Measurements from ENCODE around the gene GRID1.

Gene GRID1

DNA sequence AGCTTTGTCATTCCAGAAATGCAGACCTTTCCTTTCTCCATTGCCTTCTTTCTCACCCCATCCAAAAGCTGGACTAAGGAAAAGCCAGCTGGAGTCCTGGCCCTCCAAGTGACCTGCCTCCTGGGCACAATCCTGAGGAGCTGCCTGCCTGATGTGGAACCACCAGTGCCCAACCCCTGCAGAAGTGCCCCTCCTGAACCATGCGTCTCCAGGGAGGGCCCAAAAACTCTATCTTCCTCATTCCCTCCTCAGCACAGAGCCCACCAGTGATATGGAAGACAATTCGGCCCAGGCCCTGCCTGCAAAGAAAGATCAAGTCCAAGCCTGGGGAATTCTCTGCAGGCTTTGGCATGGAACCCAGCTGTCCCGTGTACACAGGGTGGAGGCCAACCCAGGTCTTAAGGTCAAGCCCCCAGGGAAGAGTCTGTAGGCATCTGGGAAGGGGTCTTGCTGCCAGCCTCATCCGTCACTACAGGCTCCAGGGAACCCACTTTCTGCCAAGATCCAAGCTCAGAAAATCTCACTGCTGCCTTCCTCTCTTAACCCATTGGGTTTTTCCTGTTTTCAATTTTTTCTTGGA, 3.5 kb upstream of the GRID1 start:
- no CpG with 5 or more reads among the region's 4 CpGs for WGBS (ENCODE audit: extremely low coverage, insufficient coverage, low lambda C conversion rate)
- Histone ChIP-seq H3K79me1 (ENCODE audit: low read length) (no peaks in the 10 kb centered on the region), H2AK5ac (ENCODE audit: low read length) (no peak overlapping the region)

DNA sequence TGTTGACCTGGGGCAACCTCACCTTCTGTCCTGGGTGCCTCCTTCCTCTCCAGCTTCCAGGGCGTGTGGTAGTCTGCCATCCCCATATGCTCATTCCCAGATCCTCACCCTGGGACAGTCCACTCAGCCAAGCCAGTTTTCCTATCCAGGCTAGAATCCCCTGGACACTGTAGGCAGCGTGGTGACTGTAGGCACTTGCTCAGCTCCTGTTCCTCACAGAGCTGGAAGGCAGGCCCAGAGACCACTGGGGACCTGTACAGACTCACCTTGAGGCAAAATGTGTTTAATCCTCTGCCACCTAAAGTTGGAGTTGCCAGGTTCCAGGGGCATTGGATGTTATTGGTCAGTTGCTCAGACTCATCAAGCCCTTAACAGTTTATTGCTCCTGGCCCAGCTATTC, 2.4 kb upstream of the GRID1 start:
- H2BK120ac ChIP-seq (ENCODE audit: low read depth, low read length), result no peak overlapping the region
- WGBS (ENCODE audit: extremely low coverage, insufficient coverage, low lambda C conversion rate), result no CpG with 5 or more reads among the region's 2 CpGs
- no peaks in the 10 kb centered on the region for H3K4me1 ChIP-seq (ENCODE audit: control insufficient read depth, low read depth, low read length)
- no peaks in the 10 kb centered on the region for H3K79me2 ChIP-seq (ENCODE audit: control insufficient read depth, insufficient read depth, low read length)
- H3K79me1 ChIP-seq (ENCODE audit: low read length), result no peaks in the 10 kb centered on the region
- no peak for DNase-seq
- peaks cover 45% of the 10 kb centered on the region for H3K27me3 ChIP-seq (ENCODE audit: insufficient read depth, low read length, poor library complexity)
- no peak overlapping the region for H4K5ac ChIP-seq (ENCODE audit: low read length)
- H3K4me3 ChIP-seq (ENCODE audit: low read length), result no peak overlapping the region
- no peak overlapping the region for H2BK15ac ChIP-seq (replicated peaks; ENCODE audit: low read depth)
- no peak overlapping the region for H3K18ac ChIP-seq (ENCODE audit: low read length)
- H3K27ac ChIP-seq (ENCODE audit: low read depth, low read length), result no peak overlapping the region
- H3K9ac ChIP-seq (ENCODE audit: low read length), result no peak overlapping the region
- no peak overlapping the region for H2AK5ac ChIP-seq (ENCODE audit: low read length)
- H4K8ac ChIP-seq (ENCODE audit: low read depth, low read length), result no peak overlapping the region
- no peak overlapping the region for H3K23ac ChIP-seq (ENCODE audit: low read length)
- H3K4me2 ChIP-seq (ENCODE audit: low read length), result no peak overlapping the region
- no peaks in the 10 kb centered on the region for H3K36me3 ChIP-seq (ENCODE audit: control insufficient read depth, insufficient read depth, low read length)
- H3K4ac ChIP-seq (ENCODE audit: low read depth, low read length), result no peak overlapping the region
- H3K56ac ChIP-seq (ENCODE audit: low read length), result no peak overlapping the region
- H2BK5ac ChIP-seq (ENCODE audit: low read length), result no peak overlapping the region

More for the DNA sequence above, 3.5 kb upstream of the GRID1 start:
- Histone ChIP-seq H4K8ac (ENCODE audit: low read depth, low read length) (no peak overlapping the region), H4K5ac (ENCODE audit: low read length) (no peak overlapping the region), H3K23ac (ENCODE audit: low read length) (no peak overlapping the region), H3K56ac (ENCODE audit: low read length) (no peak overlapping the region), H3K4me3 (ENCODE audit: low read length) (no peak overlapping the region), H3K4me1 (ENCODE audit: control insufficient read depth, low read depth, low read length) (no peaks in the 10 kb centered on the region), H3K27me3 (ENCODE audit: insufficient read depth, low read length, poor library complexity) (peaks cover 35% of the 10 kb centered on the region), H3K4ac (ENCODE audit: low read depth, low read length) (no peak overlapping the region), H2BK5ac (ENCODE audit: low read length) (no peak overlapping the region), H2BK120ac (ENCODE audit: low read depth, low read length) (no peak overlapping the region), H3K36me3 (ENCODE audit: control insufficient read depth, insufficient read depth, low read length) (no peaks in the 10 kb centered on the region), H3K79me2 (ENCODE audit: control insufficient read depth, insufficient read depth, low read length) (no peaks in the 10 kb centered on the region), H3K18ac (ENCODE audit: low read length) (no peak overlapping the region), H2BK15ac (replicated peaks; ENCODE audit: low read depth) (no peak overlapping the region), H3K9ac (ENCODE audit: low read length) (no peak overlapping the region), H3K4me2 (ENCODE audit: low read length) (no peak overlapping the region), H3K27ac (ENCODE audit: low read depth, low read length) (no peak overlapping the region)
- DNase-seq, result no peak

DNA sequence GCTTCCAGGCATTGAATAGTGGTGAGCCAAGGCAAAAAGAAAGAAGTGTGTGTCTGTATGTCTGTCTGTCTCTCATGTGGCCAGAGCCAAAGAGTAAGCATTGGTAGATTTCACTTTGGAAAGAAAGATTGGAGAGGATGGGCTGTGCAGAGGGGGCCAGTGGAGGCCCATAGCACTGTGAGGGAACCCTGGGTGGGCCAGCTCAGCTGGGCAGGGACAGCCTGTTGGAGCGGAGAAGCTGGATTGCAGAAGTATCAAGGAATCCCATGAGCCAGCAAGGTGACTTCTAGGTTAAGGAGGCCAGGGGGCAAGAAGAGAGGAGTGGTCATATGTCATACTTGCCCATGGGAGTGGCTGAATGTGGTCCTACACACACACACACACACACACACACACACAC, 1.5 kb upstream of the GRID1 start:
- no peaks in the 10 kb centered on the region for H3K79me1 ChIP-seq (ENCODE audit: low read length)
- H3K23ac ChIP-seq (ENCODE audit: low read length), result no peak overlapping the region
- no peak overlapping the region for H3K9ac ChIP-seq (ENCODE audit: low read length)
- no peak overlapping the region for H3K4me2 ChIP-seq (ENCODE audit: low read length)
- H2AK5ac ChIP-seq (ENCODE audit: low read length), result no peak overlapping the region
- H2BK120ac ChIP-seq (ENCODE audit: low read depth, low read length), result no peak overlapping the region
- no peak overlapping the region for H3K27ac ChIP-seq (ENCODE audit: low read depth, low read length)
- H3K79me2 ChIP-seq (ENCODE audit: control insufficient read depth, insufficient read depth, low read length), result no peaks in the 10 kb centered on the region
- no peaks in the 10 kb centered on the region for H3K36me3 ChIP-seq (ENCODE audit: control insufficient read depth, insufficient read depth, low read length)
- peaks cover 47% of the 10 kb centered on the region for H3K27me3 ChIP-seq (ENCODE audit: insufficient read depth, low read length, poor library complexity)
- no peak overlapping the region for H2BK15ac ChIP-seq (replicated peaks; ENCODE audit: low read depth)
- H4K8ac ChIP-seq (ENCODE audit: low read depth, low read length), result no peak overlapping the region
- H4K5ac ChIP-seq (ENCODE audit: low read length), result no peak overlapping the region
- H3K4ac ChIP-seq (ENCODE audit: low read depth, low read length), result no peak overlapping the region
- no peak for DNase-seq
- H3K56ac ChIP-seq (ENCODE audit: low read length), result no peak overlapping the region
- no peak overlapping the region for H3K4me3 ChIP-seq (ENCODE audit: low read length)
- WGBS (ENCODE audit: extremely low coverage, insufficient coverage, low lambda C conversion rate), result no CpG with 5 or more reads among the region's 1 CpG
- H3K18ac ChIP-seq (ENCODE audit: low read length), result no peak overlapping the region
- no peaks in the 10 kb centered on the region for H3K4me1 ChIP-seq (ENCODE audit: control insufficient read depth, low read depth, low read length)
- H2BK5ac ChIP-seq (ENCODE audit: low read length), result no peak overlapping the region

DNA sequence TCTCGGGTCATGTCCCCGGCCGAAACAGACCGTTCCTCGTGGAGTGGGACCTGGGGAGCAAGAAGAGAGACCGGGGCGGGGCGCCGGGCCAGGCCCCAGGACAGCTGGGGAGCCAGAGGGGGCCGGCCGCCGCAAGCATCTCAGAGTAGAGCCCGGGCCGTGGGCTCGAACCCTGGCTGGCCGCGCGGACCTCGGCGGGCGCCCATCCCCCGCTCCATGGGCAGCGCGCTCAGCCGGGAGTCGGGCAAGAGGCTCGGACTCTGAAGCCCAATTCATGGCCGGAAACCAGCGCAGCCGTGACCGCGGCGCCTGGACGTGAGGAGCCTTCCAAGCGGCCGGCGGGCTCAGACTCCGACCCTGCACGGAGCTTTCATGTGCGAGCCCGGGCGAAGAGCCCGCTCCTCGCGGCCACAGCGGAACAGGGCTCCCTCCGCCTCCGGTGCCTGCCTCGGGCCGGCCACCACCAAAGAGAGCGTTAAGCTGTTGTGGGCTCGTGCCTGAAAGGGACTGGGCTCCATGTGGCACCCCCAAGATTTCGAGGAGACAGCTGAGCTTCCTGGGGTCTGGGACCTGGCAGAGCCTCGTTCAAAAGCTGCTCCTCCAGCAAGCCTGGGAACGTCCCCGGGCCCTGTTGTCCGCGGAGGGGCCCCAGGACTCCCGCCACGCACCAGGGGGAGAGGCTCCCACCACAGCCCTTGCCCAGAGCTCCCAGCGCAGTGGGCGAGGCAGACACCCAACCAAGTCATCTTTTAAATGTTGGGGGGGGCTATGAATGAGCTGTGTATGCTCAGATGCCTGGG, 757 bp upstream of the GRID1 start:
- no peaks in the 10 kb centered on the region for H3K36me3 ChIP-seq (ENCODE audit: control insufficient read depth, insufficient read depth, low read length)
- WGBS (ENCODE audit: extremely low coverage, insufficient coverage, low lambda C conversion rate), result no CpG with 5 or more reads among the region's 62 CpGs
- no peak overlapping the region for H2AK5ac ChIP-seq (ENCODE audit: low read length)
- H4K8ac ChIP-seq (ENCODE audit: low read depth, low read length), result no peak overlapping the region
- H3K23ac ChIP-seq (ENCODE audit: low read length), result peak overlapping the region; percentile 24
- H3K4ac ChIP-seq (ENCODE audit: low read depth, low read length), result no peak overlapping the region
- peak overlapping the region; percentile 38 for H3K9ac ChIP-seq (ENCODE audit: low read length)
- H3K79me2 ChIP-seq (ENCODE audit: control insufficient read depth, insufficient read depth, low read length), result no peaks in the 10 kb centered on the region
- H3K27me3 ChIP-seq (ENCODE audit: insufficient read depth, low read length, poor library complexity), result peaks cover 50% of the 10 kb centered on the region
- peaks cover 1% of the 10 kb centered on the region for H3K4me1 ChIP-seq (ENCODE audit: control insufficient read depth, low read depth, low read length)
- no peak overlapping the region for H2BK5ac ChIP-seq (ENCODE audit: low read length)
- no peak overlapping the region for H4K5ac ChIP-seq (ENCODE audit: low read length)
- no peaks in the 10 kb centered on the region for H3K79me1 ChIP-seq (ENCODE audit: low read length)
- H3K27ac ChIP-seq (ENCODE audit: low read depth, low read length), result no peak overlapping the region
- H3K4me3 ChIP-seq (ENCODE audit: low read length), result no peak overlapping the region
- no peak for DNase-seq
- H2BK15ac ChIP-seq (replicated peaks; ENCODE audit: low read depth), result no peak overlapping the region
- H3K18ac ChIP-seq (ENCODE audit: low read length), result no peak overlapping the region
- H3K56ac ChIP-seq (ENCODE audit: low read length), result no peak overlapping the region
- no peak overlapping the region for H2BK120ac ChIP-seq (ENCODE audit: low read depth, low read length)
- H3K4me2 ChIP-seq (ENCODE audit: low read length), result peak overlapping the region; percentile 21

DNA sequence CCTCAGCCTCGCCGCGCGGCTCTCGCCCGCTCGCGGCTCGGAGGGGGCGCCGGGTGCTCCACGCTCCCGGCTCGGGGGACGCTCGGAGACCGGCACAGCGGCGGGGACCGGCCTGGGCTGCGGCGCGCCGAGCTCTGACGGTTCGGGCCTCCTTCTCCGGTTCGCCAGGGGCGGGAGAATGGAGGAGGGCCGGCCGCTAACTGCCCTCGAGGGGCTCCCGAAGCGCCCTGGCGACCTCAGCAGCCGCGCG, 232 bp upstream of the GRID1 start:
- Histone ChIP-seq H3K56ac (ENCODE audit: low read length) (no peak overlapping the region), H3K4me1 (ENCODE audit: control insufficient read depth, low read depth, low read length) (peaks cover 1% of the 10 kb centered on the region), H3K36me3 (ENCODE audit: control insufficient read depth, insufficient read depth, low read length) (no peaks in the 10 kb centered on the region), H4K8ac (ENCODE audit: low read depth, low read length) (no peak overlapping the region), H3K23ac (ENCODE audit: low read length) (no peak overlapping the region), H3K79me2 (ENCODE audit: control insufficient read depth, insufficient read depth, low read length) (no peaks in the 10 kb centered on the region), H2BK120ac (ENCODE audit: low read depth, low read length) (no peak overlapping the region), H3K4me3 (ENCODE audit: low read length) (no peak overlapping the region), H2BK5ac (ENCODE audit: low read length) (no peak overlapping the region), H3K27me3 (ENCODE audit: insufficient read depth, low read length, poor library complexity) (peaks cover 53% of the 10 kb centered on the region), H3K18ac (ENCODE audit: low read length) (no peak overlapping the region), H3K4me2 (ENCODE audit: low read length) (peak overlapping the region; percentile 21), H3K79me1 (ENCODE audit: low read length) (no peaks in the 10 kb centered on the region), H3K9ac (ENCODE audit: low read length) (peak overlapping the region; percentile 38), H4K5ac (ENCODE audit: low read length) (no peak overlapping the region), H3K27ac (ENCODE audit: low read depth, low read length) (no peak overlapping the region), H2BK15ac (replicated peaks; ENCODE audit: low read depth) (no peak overlapping the region), H3K4ac (ENCODE audit: low read depth, low read length) (no peak overlapping the region), H2AK5ac (ENCODE audit: low read length) (no peak overlapping the region)
- no CpG with 5 or more reads among the region's 38 CpGs for WGBS (ENCODE audit: extremely low coverage, insufficient coverage, low lambda C conversion rate)
- no peak for DNase-seq
